GM19463 (cell line): ENCODE data around the gene MATR3.
"Not testable (repeated sequence)": the region's sequence is repeated elsewhere in the genome, so short reads cannot be mapped to it uniquely, and the experiment has no call there.

Experiments
- ATAC-seq: cut with Tn5 transposase; IDR thresholded peaks from one replicate; pipeline ENCODE4 v1.9.1; 2021; ENCODE audit warnings: mild to moderate bottlenecking, moderate library complexity; ENCODE audit not compliant: unreplicated experiment

The MATR3 gene

GRCh38 chr5:139296198-139296597 is 2.7 kb downstream of the MATR3 start:
- ATAC-seq = no peak

GRCh38 chr5:139296862-139297326 is 3.4 kb downstream of the MATR3 start:
- ATAC-seq = no peak

- no peak for ATAC-seq
These were observed 4.0 kb downstream of the MATR3 start for GRCh38 chr5:139297439-139298133.

GRCh38 chr5:139298242-139298641 is 4.7 kb downstream of the MATR3 start:
- ATAC-seq = no peak

GRCh38 chr5:139299486-139299885 is 5.9 kb downstream of the MATR3 start:
- no peak for ATAC-seq

GRCh38 chr5:139301808-139302499 is 8.4 kb downstream of the MATR3 start:
- ATAC-seq = no peak

- no peak for ATAC-seq
These were observed 11.1 kb downstream of the MATR3 start for GRCh38 chr5:139304391-139305324.

GRCh38 chr5:139306197-139306596 is 12.7 kb downstream of the MATR3 start:
- ATAC-seq = no peak

GRCh38 chr5:139306628-139307379 is 13.3 kb downstream of the MATR3 start:
- ATAC-seq = no peak

GRCh38 chr5:139308797-139309196 is 15.3 kb downstream of the MATR3 start:
- ATAC-seq = no peak

GRCh38 chr5:139310715-139311186 is 17.2 kb downstream of the MATR3 start:
- not testable (repeated sequence) for ATAC-seq

- no peak for ATAC-seq
These were observed 18.5 kb downstream of the MATR3 start for GRCh38 chr5:139312075-139312474.

GRCh38 chr5:139314276-139314675 is 20.7 kb downstream of the MATR3 start:
- no peak for ATAC-seq

- no peak for ATAC-seq
These were observed 21.6 kb downstream of the MATR3 start for GRCh38 chr5:139315056-139315615.

GRCh38 chr5:139335811-139336210 is 42.3 kb downstream of the MATR3 start:
- no peak for ATAC-seq

- ATAC-seq = no peak
These were observed 46.5 kb downstream of the MATR3 start for GRCh38 chr5:139340051-139340450.

GRCh38 chr5:139341187-139341688 is 47.7 kb downstream of the MATR3 start:
- ATAC-seq = no peak

- ATAC-seq = peak; percentile 93
These were observed 48.3 kb downstream of the MATR3 start, which contains the start of gene PAIP2 for GRCh38 chr5:139341689-139342422. PAIP2 (plus strand) TSS chr5:139341854; CDS start chr5:139363785, 21,931 bp downstream.

GRCh38 chr5:139342423-139342723 is 48.8 kb downstream of the MATR3 start:
- no peak for ATAC-seq
